OCI-M2 (cell line): ENCODE measurements around the gene TNFSF10.
"Not testable (repeated sequence)": the region's sequence is repeated elsewhere in the genome, so short reads cannot be mapped to it uniquely, and the experiment has no call there.

Experiments used
- DNase-seq: peaks from one replicate; lab custom pipeline; 2025; ENCODE audit not compliant: unreplicated experiment; lab: John Stamatoyannopoulos, UW

Gene TNFSF10

DNA sequence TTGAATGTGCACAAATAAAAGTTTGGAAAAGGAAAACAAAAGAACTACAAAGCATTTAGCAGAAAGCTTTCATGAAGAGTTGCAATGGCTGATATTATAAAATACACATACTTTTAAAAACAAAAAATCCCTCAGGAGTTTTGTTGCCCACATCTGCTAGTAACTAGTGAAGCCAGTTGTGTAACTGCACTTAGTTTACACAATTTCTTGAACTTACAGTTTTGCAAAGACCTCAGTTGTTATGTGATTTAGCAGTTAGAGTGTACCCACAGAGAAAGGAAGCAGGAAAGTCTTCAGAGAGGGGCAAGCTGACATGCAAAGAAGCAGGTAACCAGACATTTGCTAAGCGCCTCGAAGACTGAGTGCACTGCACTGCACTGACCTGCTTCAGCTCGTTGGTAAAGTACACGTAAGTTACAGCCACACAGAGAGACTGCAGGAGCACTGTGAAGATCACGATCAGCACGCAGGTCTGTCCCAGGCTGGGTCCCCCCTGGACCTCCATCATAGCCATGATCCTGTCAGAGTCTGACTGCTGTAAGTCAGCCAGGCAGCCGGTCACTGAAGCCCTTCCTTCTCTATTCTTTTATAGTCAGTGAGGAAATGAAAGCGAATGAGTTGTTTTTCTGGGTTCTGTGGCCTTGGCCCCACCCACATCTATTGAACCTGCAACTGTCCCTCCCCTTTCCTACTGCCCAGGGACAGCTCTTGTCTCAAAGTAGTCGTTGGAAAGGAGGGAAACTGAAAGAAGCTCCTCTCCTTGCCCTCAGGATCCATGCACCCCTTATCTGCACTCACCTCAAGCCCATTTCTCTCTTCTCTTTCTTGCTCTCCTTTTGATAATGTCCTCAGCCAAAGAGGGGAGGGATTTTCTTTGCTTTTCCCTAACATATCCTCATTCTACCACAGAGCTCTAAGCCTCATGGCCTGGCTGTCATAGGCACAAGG, at the start of gene TNFSF10:
TSS of gene TNFSF10 (minus strand) at position 560 of the 948 bp plus-strand sequence. CDS start at position 514, 46 bp downstream.
- no peak for DNase-seq

DNA sequence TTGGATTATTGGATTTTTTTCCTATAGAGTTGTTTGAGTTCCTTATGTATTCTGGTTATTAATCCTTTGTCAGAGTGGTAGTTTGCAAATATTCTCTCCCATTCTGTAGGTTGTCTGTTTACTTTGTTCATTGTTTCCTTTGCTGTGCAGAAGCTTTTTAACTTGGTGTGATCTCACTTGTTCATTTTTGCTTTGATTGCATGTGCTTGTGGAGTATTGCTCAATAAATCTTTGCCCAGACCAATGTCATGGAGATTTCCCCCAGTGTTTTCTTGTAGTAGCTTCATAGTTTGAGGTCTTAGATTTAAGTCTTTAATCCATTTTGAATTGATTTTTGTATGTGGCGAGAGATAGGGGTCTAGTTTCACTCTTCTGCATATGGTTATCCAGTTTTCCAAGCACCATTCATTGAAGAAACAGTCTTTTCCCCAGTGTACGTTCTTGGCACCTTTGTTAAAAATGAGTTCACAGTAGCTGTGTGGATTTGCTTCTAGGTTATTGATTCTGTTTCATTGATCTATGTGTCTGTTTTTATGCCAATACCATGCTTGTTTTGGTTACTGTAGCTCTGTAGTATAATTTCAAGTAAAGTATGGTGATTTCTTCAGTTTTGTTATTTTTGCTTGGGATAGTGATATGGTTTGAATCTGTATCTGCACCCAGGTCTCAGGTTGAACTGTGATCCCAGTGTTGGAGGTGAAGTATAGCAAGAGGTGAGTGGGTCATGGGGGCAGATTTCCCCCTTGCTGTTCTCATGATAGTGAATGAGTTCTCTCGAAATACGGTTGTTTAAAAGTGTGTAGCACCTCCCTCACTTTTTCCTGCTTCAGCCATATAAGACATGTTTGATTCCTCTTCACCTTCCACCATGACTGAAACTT, 46.1 kb upstream of the TNFSF10 start:
- DNase-seq = no peak

DNA sequence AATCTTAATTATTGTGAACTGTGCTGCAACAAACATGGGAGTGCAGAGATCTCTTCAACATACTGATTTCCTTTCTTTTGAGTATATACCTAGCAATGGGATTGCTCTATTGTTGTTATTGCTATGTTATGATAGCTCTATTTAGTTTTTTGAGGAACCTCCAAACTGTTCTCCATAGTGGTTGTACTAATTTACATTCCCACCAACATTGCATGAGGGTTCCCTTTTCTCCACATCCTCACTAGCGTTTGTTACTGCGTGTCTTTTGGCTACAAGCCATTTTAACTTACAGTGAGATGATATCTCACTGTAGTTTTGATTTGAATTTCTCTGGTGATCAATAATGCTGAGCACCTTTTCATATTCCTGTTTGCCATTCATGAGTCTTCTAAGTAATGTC, 45.5 kb upstream of the TNFSF10 start:
- no peak for DNase-seq

DNA sequence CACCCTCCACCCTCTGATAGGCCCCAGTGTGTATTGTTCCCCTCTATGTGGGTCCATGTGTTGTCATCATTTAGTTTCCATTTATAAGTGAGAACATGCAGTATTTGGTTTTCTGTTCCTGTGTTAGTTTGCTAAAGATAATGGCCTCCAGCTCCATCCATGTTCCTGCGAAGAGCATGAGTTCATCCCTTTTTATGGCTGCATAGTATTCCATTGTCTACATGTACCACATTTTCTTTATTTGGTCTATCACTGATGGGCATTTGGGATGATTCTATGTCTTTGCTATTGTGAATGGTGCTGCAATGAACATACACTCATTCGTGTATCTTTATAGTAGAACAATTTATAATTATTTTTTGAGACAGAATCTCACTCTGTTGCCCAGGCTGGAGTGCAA, 43.6 kb upstream of the TNFSF10 start:
- DNase-seq = not testable (repeated sequence)

- no peak for DNase-seq
Observed at GRCh38 chr3:172564499-172564898, 41.3 kb upstream of the TNFSF10 start.

DNA sequence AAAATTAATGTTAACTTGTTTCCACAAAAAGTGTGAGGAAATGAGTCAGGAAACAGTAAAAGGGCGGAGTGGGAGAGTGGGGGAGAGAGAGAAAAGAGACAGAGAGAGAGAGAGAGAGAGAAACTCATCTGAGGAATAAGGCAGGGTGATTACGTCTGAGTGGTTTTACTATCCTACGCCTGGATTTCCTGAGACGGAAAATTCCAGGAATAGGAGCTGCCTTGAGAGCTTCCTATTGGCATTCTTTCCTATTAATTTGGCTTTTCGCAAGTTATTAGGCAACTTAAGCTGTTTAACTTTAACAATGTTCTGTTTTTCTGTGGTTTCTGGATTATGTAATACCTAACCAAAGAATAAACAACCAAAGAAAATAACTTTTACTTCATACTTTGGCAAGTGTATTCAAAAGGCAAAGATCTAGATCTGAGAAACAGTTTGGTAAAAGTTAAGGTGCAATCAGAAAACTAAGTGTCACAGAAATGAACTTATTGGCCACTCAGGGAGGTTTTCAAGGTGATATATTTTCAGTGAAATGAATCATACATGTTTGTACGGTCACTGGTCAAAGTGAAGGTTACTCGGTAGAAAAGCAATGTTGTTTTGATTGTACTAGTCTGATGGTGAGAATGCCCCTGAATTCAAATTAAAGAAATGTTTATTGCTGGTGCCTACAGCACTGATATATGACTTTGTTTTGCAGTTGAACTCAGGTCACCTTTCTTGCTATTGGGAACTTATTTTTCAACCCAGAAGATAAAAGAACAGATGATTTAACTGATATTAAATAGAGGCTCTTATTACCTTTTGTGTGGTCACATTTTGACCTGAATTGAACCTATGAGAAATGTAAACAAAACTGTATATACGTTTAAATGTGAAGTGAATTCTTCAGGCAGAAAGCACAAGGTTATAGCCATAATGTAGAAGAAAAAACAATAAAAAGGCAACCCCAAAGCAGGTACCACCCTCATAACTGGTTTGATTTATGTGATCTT, 39.9 kb upstream of the TNFSF10 start:
- no peak for DNase-seq

GRCh38 chr3:172561897-172562640, 38.8 kb upstream of the TNFSF10 start:
- DNase-seq = no peak

GRCh38 chr3:172560586-172560985, 37.4 kb upstream of the TNFSF10 start:
- no peak for DNase-seq

- DNase-seq = no peak
Observed at GRCh38 chr3:172560026-172560425, 36.8 kb upstream of the TNFSF10 start.

DNA sequence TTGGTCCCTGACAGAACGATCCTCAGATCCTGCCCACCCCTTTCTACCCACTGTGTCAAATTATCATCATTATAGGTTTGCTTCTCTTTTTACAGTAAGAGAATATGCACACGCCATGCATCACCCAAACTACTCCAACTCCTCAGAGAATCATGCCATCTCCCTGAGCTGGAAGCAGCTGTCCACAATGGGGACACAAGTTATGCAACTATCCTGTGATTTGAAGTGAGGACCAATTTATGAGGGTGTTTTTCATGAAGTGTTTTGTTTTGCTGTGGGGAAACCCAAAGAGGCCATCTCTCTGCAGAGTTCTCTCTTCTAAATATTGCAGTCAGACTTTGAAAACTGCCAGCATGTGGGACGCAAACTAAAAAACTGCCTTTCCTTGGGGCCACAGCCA, 35.8 kb upstream of the TNFSF10 start:
- no peak for DNase-seq

DNA sequence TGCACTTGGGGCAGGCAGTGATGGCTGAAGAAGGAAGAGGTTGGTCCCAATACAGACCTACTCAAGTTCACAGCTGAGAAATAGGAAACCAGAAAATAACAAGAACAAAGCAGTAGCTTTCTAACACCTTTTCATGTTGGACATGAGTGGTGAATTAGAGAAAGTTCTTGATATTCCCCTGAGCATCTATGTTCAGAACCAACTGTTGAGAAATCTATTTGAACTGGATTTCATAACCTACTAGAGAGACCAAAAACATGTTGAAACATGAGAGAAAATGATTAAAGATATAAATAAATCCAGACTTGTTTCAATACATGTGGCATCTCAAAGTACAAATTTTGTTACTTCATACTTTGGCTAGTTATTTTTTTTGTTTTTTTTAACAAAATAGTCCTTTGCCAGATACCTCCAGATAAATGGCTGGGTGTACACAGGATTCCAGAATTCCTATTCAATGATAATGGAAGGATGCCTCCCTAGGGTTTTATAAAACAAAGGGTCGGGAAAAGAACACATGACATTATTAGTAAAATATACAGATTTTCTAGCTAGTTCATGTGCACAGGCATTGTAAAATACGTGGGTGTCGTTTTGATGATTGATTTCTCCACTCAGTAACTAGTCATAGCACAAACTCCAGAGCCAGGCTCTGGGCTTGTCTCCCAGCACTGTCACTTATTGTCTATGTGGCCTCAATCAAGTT, 34.4 kb upstream of the TNFSF10 start:
- DNase-seq = no peak

- no peak for DNase-seq
Observed at GRCh38 chr3:172553526-172554252, 30.5 kb upstream of the TNFSF10 start.

- no peak for DNase-seq
Observed at GRCh38 chr3:172552607-172553006, 29.4 kb upstream of the TNFSF10 start.

DNA sequence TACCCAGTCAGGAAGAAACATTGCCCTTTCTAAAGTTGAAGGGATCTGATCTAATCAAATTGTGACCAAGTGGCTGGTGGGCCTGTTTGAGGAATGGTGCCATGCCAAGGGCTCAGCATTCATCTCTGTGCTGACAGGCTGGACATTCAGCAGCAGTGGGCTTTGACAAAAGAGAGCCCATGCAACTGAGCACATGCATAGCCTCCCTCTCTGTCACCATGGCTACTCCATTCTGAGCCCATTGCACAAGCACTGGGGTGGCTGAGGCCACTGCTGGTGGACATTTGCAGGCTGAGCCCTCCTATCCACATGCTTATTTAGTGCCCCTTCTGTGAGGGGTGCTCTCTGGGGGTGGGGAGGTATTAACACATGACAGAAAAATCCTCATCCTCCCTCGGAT, 28.6 kb upstream of the TNFSF10 start:
- no peak for DNase-seq

- no peak for DNase-seq
Observed at GRCh38 chr3:172550347-172550943, 27.2 kb upstream of the TNFSF10 start.

- no peak for DNase-seq
Observed at GRCh38 chr3:172549144-172549543, 25.9 kb upstream of the TNFSF10 start.

GRCh38 chr3:172546628-172547214, 23.5 kb upstream of the TNFSF10 start:
- no peak for DNase-seq

GRCh38 chr3:172546105-172546504, 22.9 kb upstream of the TNFSF10 start:
- no peak for DNase-seq
